HUES6 (cell line): Measurements from ENCODE around the gene RPS6KC1.
"Not testable (repeated sequence)": the region's sequence is repeated elsewhere in the genome, so short reads cannot be mapped to it uniquely, and the experiment has no call there.

Experiments used
- H3K27ac ChIP-seq: 2 replicates; pipeline ENCODE4 v1.7.0; 2013; ENCODE audit warnings: low read depth, mild to moderate bottlenecking, low read length, inconsistent platforms
- H3K27me3 ChIP-seq: 2 replicates; pipeline ENCODE4 v1.6.1; 2013; ENCODE audit warnings: low read length; ENCODE audit not compliant: control insufficient read depth, insufficient read depth
- H3K36me3 ChIP-seq: 2 replicates; pipeline ENCODE4 v1.6.1; 2013; ENCODE audit warnings: low read length; ENCODE audit not compliant: control insufficient read depth, insufficient read depth
- H3K4me1 ChIP-seq: 2 replicates; pipeline ENCODE4 v1.6.1; 2013; ENCODE audit warnings: low read length; ENCODE audit not compliant: control insufficient read depth, insufficient read depth
- H3K4me3 ChIP-seq: 2 replicates; pipeline ENCODE4 v1.5.1; 2013; ENCODE audit warnings: low read depth, low read length
- H3K9ac ChIP-seq: one replicate; pipeline ENCODE4 v1.6.1; 2013; ENCODE audit warnings: mild to moderate bottlenecking, low read length
- H3K9me3 ChIP-seq: 2 replicates; pipeline ENCODE4 v1.6.1; 2013; ENCODE audit warnings: low read depth, low read length; ENCODE audit not compliant: control insufficient read depth, insufficient read depth

The RPS6KC1 gene

DNA sequence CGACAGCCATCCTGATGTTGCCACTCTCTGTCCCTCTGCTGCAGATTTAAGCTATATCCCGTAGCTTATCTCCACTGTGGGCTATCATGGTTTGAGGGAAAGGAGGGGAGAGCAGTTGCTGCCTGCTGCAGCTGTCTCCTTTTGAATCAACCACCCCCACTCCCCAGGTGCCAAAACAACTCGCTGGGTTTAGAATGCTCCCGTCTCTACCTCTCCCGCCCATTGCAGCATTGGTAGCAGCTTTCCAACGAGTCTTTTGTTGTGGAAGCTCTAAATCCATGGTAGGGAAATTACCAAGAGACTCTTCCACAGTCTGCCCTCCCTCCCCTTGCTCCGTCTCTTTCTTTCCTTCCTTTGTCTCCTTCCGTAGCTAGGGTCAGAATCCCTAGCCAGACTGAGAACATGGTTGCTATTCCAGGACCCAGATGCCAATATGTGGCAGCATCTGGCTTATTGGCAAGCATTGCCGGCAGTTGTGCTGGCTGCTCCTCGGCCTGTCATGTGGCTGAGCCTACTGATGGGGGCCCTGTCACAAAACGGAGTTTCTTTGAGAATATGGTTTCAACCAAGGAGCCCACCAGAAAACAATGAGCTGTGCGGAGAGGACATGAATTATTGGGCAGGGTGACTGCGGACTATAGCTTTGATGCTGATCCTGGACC lies 230.7 kb downstream of the RPS6KC1 start:
- Histone ChIP-seq H3K4me3 (no peak overlapping the region), H3K9ac (no peak overlapping the region), H3K36me3 (no peaks in the 10 kb centered on the region), H3K4me1 (peaks cover 12% of the 10 kb centered on the region), H3K27ac (no peak overlapping the region), H3K9me3 (no peaks in the 10 kb centered on the region), H3K27me3 (no peaks in the 10 kb centered on the region)

DNA sequence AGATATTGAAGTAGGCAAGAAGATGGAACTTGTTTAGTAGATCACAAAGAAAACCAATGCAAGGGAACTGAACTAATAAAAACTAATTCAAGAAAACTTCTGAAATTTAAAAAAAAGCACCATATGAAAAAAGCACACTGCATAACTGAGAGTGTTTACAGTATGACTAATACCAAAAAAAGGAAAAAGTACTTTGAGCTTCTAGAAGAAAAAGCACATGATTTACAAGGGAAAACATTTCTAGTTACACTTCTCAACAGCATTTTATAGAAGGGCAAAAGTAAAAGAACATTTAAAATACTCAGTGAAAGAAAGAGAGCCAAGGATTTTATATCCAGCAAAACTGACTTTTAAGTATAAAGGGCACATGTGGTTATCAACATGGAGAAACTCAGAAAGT lies 233.6 kb downstream of the RPS6KC1 start:
- H3K9ac ChIP-seq, result no peak overlapping the region
- H3K27ac ChIP-seq, result no peak overlapping the region
- no peaks in the 10 kb centered on the region for H3K27me3 ChIP-seq
- H3K4me3 ChIP-seq, result no peak overlapping the region
- H3K9me3 ChIP-seq, result no peaks in the 10 kb centered on the region
- peaks cover 12% of the 10 kb centered on the region for H3K4me1 ChIP-seq
- H3K36me3 ChIP-seq, result no peaks in the 10 kb centered on the region

DNA sequence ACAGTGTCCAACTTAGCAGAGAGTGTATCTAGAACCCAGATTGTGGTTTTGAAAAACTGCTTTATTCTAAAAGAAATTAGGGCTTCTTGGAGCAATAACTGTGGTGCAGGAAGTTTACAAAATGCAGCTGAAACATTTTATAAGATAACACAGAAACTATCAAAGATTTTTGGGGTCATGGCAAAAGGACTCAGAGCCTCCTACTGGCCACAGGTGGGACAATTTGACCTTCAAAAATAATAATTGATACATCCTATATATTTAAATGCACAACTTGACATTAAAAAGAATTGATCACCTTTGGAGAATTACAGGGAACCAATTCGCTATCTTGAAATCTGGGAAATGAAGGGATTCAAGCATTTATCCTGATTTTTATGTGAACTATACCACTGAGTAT lies 235.2 kb downstream of the RPS6KC1 start:
- no peak overlapping the region for H3K4me3 ChIP-seq
- peaks cover 17% of the 10 kb centered on the region for H3K4me1 ChIP-seq
- no peaks in the 10 kb centered on the region for H3K36me3 ChIP-seq
- H3K27me3 ChIP-seq, result no peaks in the 10 kb centered on the region
- no peak overlapping the region for H3K9ac ChIP-seq
- no peaks in the 10 kb centered on the region for H3K9me3 ChIP-seq
- H3K27ac ChIP-seq, result no peak overlapping the region

DNA sequence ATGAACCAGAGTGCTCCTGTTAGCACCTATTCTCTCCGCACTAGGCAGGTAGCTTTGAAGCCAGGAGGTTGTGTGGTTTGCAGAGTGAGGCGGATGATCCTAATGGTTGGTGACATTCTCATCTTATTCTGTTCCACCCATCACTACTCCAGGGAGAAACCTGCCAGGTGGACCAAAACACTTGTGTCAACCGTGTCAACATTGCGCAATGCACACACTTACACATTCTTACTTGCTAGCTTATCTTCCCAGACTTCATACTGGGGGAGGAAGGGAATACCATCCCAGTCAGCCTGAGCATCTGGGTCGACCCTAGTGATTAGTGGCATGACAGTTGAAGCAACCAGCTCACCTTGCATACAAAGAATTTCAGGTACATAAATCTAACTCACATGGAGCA lies 236.9 kb downstream of the RPS6KC1 start:
- H3K27ac ChIP-seq, result no peak overlapping the region
- H3K36me3 ChIP-seq, result no peaks in the 10 kb centered on the region
- no peaks in the 10 kb centered on the region for H3K9me3 ChIP-seq
- H3K4me3 ChIP-seq, result no peak overlapping the region
- H3K9ac ChIP-seq, result no peak overlapping the region
- H3K27me3 ChIP-seq, result no peaks in the 10 kb centered on the region
- peaks cover 11% of the 10 kb centered on the region; the same call in 1 of the 2 replicates for H3K4me1 ChIP-seq

DNA sequence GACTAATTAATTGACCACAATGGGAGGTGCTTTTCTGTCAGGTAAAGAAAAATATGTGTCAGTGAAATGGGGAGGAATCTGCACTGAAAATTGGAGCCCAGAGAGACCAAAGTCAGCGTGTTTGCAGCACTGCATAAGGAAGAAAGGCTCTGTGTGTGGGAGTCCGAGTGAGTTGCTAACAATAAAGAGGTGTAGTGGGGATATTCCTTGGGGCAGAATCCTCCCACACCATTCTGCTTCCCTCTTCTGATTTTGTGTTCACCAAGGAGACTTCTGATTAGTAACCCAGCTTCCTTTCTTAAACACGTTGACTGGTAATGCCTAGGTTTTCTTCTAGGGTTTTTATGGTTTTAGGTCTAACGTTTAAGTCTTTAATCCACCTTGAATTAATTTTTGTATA lies 240.5 kb downstream of the RPS6KC1 start:
- Histone ChIP-seq H3K9me3 (no peaks in the 10 kb centered on the region), H3K27me3 (no peaks in the 10 kb centered on the region), H3K4me1 (peaks cover 15% of the 10 kb centered on the region; the same call in 1 of the 2 replicates), H3K4me3 (no peak overlapping the region), H3K27ac (no peak overlapping the region), H3K9ac (no peak overlapping the region), H3K36me3 (no peaks in the 10 kb centered on the region)

DNA sequence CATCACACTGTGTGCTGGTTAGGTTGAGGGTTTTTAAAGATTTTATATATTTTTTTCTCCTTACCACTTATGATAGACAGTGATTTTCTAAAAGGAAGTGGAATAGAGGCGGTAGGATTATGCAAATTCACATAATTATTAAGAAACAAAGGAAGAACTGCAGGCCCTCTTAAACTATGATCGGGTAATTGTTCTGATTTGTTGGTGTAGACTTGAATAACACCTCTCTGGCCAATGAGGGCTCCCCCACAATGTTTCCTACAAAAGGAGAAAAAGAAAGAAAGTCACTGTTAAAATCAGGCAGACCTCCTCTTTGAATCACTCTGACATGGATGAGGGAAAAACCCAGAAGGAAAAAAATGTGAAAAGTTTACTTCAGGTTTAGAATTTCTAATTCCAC lies 241.6 kb downstream of the RPS6KC1 start:
- no peak overlapping the region for H3K9ac ChIP-seq
- no peaks in the 10 kb centered on the region for H3K36me3 ChIP-seq
- H3K4me3 ChIP-seq, result no peak overlapping the region
- H3K9me3 ChIP-seq, result no peaks in the 10 kb centered on the region
- no peak overlapping the region for H3K27ac ChIP-seq
- no peaks in the 10 kb centered on the region for H3K27me3 ChIP-seq
- H3K4me1 ChIP-seq, result peaks cover 15% of the 10 kb centered on the region; the same call in 1 of the 2 replicates

DNA sequence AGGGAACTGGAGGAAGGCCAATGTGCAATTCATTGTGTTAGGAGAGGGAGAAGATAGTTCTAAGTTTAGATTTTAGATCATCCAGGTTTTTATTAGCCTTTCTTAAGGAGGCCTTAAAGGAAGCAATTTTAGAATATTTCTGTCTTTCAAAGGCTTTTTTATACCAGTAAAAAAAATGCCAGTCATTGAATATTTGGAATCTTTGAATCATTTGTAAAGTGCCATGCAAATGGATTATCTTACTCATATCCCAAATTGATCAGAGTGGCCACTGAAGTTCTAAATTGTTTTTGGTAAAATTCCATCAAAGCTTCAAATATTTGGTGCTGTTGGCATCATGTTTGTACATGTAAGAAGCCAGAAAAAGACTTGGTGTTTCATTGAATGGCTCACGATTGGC lies 244.8 kb downstream of the RPS6KC1 start:
- no peaks in the 10 kb centered on the region for H3K36me3 ChIP-seq
- H3K27me3 ChIP-seq, result no peaks in the 10 kb centered on the region
- no peak overlapping the region for H3K9ac ChIP-seq
- H3K4me1 ChIP-seq, result peaks cover 12% of the 10 kb centered on the region; the same call in 1 of the 2 replicates
- H3K4me3 ChIP-seq, result no peak overlapping the region
- no peak overlapping the region for H3K27ac ChIP-seq
- H3K9me3 ChIP-seq, result no peaks in the 10 kb centered on the region

DNA sequence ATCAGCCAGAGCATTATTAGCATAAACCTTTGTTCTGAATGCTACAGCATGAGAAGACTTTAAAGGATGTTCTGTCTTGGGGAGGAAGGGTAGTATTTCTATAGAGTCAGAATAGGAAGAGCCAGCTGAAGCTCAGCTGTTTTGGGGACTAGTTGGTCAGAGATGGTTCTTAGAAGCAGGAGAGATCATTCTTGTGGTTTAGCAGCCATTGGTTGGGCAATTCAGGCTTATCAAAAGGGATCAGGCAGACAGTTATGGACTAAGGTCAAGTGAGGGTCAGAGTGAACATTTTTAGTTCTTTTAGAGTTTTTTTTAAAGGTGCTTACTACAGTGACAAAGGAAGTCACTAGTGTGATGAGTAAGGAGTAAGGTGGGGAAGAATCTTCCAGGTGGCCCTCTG lies 245.5 kb downstream of the RPS6KC1 start:
- Histone ChIP-seq H3K27me3 (no peaks in the 10 kb centered on the region), H3K4me1 (peaks cover 7% of the 10 kb centered on the region; the same call in 1 of the 2 replicates), H3K4me3 (no peak overlapping the region), H3K36me3 (no peaks in the 10 kb centered on the region), H3K9ac (no peak overlapping the region), H3K9me3 (no peaks in the 10 kb centered on the region), H3K27ac (no peak overlapping the region)

DNA sequence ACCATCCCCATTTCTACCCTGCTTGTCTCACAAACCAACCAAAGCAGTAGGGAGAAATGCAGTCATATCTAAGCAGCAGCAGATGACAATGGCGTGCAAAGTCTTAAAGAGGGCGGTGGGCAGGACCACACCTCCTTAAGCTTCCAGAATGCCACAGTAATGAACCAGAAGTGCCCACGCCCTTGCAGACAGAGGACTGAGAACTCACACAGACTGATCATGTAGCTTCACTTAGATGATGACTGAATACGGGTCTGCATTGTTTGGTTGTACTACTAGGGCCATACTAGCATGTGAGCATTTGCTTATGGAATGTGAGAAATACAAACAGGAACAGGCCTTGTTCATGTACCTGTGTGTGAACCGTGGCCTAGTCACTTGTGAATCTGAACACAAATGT lies 246.0 kb downstream of the RPS6KC1 start:
- no peaks in the 10 kb centered on the region for H3K36me3 ChIP-seq
- H3K27me3 ChIP-seq, result no peaks in the 10 kb centered on the region
- no peak overlapping the region for H3K27ac ChIP-seq
- H3K4me3 ChIP-seq, result no peak overlapping the region
- H3K9ac ChIP-seq, result no peak overlapping the region
- no peaks in the 10 kb centered on the region for H3K9me3 ChIP-seq
- H3K4me1 ChIP-seq, result peaks cover 7% of the 10 kb centered on the region; the same call in 1 of the 2 replicates

DNA sequence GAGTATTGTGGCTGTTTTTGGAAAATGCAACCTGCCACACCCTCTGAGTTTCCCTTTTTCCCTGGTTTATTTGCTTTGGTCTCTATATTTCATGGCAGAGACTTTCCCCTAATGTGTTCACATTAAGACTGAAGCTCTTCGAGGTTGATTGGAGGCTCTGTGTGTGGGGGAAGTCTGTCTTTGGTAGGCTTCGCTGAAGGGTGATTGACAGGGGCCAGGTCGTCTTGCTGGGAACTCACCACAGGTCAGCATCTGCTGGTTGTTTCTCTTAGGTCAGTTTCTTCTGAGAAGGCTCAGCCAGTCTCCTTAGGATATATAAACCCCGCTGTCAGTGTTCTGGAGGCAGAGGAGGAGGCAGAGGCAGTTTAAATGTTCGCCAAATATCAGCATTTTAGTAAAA lies 249.4 kb downstream of the RPS6KC1 start:
- no peaks in the 10 kb centered on the region for H3K36me3 ChIP-seq

DNA sequence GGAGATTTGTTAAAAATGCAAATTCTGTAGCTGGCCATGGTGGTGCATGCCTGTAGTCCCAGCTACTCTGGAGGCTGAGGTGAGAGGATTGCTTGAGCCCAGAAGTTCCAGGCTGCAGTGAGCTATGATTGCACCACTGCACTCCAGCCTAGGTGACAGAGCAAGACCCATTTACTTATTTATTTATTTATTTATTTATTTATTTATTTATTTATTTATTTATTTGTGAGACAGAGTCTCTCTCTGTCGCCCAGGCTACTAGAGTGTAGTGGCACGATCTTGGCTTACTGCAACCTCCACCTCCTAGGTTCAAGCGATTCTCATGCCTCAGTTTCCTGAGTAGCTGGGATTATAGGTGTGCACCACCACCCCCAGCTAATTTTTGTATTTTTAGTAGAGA lies 250.5 kb downstream of the RPS6KC1 start:
- H3K4me1 ChIP-seq, H3K9ac ChIP-seq, H3K9me3 ChIP-seq, H3K36me3 ChIP-seq, H3K27me3 ChIP-seq, H3K27ac ChIP-seq, H3K4me3 ChIP-seq: not testable (repeated sequence)

More for the DNA sequence above, 249.4 kb downstream of the RPS6KC1 start:
- no peaks in the 10 kb centered on the region for H3K27me3 ChIP-seq
- H3K4me1 ChIP-seq, result peaks cover 8% of the 10 kb centered on the region
- no peak overlapping the region for H3K27ac ChIP-seq
- H3K9ac ChIP-seq, result no peak overlapping the region
- H3K4me3 ChIP-seq, result no peak overlapping the region
- no peaks in the 10 kb centered on the region for H3K9me3 ChIP-seq
